AG04450 (cell line): ENCODE results near the gene PMP22. TPM values are rescaled to one million over a fixed set of nuclear protein-coding genes. Genes with fewer than 3 reads are reported as not detected.

ENCODE experiments used
- CTCF ChIA-PET: fragments of 300-600, 350-600 bp; formaldehyde crosslinking; extraction: SDS; loops from one replicate; lab custom pipeline; 2022; ENCODE audit warnings: antibody characterized with exemption, inconsistent platforms; lab: Charles Lee
- POLR2A ChIA-PET: fragments of 350-600 bp; formaldehyde crosslinking; extraction: SDS; loops from one replicate; lab custom pipeline; 2021; ENCODE audit warnings: antibody characterized with exemption, inconsistent platforms; lab: Yijun Ruan, JAX
- DNase-seq: peaks from one replicate; pipeline ENCODE4 v3.0.0-alpha.2; 2011; ENCODE audit warnings: low read depth, low spot score
- H3K27ac ChIP-seq: one replicate; pipeline ENCODE4 v1.5.1; 2012; ENCODE audit warnings: low read depth, low read length, control low read depth
- H3K27me3 ChIP-seq: one replicate; pipeline ENCODE4 v1.6.0; 2012; ENCODE audit warnings: low read length; ENCODE audit not compliant: control insufficient read depth, insufficient read depth
- H3K4me3 ChIP-seq: 2 replicates; pipeline ENCODE4 v1.5.1; 2011; ENCODE audit warnings: mild to moderate bottlenecking, low read depth, low read length, control low read depth
- H3K9me3 ChIP-seq: 2 replicates; pipeline ENCODE4 v1.5.1; 2012; ENCODE audit warnings: low read length; ENCODE audit not compliant: control insufficient read depth, insufficient read depth
- CTCF ChIP-seq: IDR thresholded peaks from 2 replicates; pipeline ENCODE4 v1.5.1; 2011; ENCODE audit warnings: low read depth, low read length, control low read depth, inconsistent platforms
- polyA plus RNA-seq: library from polyadenylated mRNA; depleted of rRNA; stranded (reverse); fragments of >200 nt; gene quantifications from 2 replicates; pipeline ENCODE4 v1.2.3, GENCODE V29; 2011; rRNA removed
- small RNA-seq: library from RNA; depleted of rRNA; stranded (forward); fragments of <200 nt; gene quantifications from one replicate; pipeline ENCODE3, GENCODE V24; 2012; ENCODE audit warnings: low read depth; ENCODE audit not compliant: insufficient read length

The PMP22 gene
- polyA plus RNA-seq, 1 experiment = 204 TPM

DNA sequence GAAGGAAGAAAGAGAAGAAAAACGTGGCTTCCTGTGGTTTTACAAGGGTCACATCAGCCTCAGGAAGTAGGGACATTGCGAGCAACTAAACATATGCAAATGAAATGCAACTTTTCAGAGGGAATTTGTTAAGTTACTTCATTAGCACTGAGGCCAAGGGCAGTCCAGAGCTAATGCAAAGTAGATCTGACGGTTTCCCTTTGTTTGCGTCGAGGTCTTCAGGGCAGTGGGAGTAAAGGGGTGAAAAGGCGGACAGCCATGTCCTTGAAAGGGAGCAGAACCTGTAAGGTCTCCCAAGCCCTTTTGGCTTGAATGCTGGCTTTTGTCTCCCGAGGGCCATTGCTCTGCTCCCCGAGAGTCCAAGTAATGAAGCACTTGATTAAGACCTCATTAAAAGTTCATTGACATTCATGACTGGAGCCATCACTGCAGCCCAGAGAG, 85.0 kb downstream of the PMP22 start:
- peaks cover 20% of the 10 kb centered on the region for H3K27me3 ChIP-seq
- no peak overlapping the region for H3K27ac ChIP-seq
- ChIA-PET POLR2A (no interaction called here), CTCF (interaction anchor here (0.7 kb wide), 1 partner anchor 27 kb away, joined by 3 read pairs; no protein-coding TSS in a partner anchor)
- H3K9me3 ChIP-seq = no peaks in the 10 kb centered on the region
- no peak for TF ChIP-seq CTCF
- no peak overlapping the region for H3K4me3 ChIP-seq
- DNase-seq = no peak

Small RNA genes lying within 50 kb of the gene (small RNA-seq; reads per million reads assigned to genes)
- gene MIR4731 (not detected), gene RNU6-799P (not detected)

Other genes starting within 250 kb of the PMP22 start
- 0.36 and 0.69 TPM in 2 replicates for gene TEKT3, start 76.3 kb upstream of the PMP22 start, polyA plus RNA-seq
- 4.1 and 5.0 TPM in 2 replicates for gene CDRT4, start 202.3 kb upstream of the PMP22 start, polyA plus RNA-seq